Ecto neural progenitor cell (in vitro differentiated cells): ENCODE results near the gene ADAMTS14.
"Not testable (repeated sequence)": the region's sequence is repeated elsewhere in the genome, so short reads cannot be mapped to it uniquely, and the experiment has no call there.

Source experiments
- DNase-seq: peaks from one replicate; pipeline ENCODE4 v3.0.0-alpha.2; 2018; ENCODE audit warnings: low spot score

Gene ADAMTS14, protein sequence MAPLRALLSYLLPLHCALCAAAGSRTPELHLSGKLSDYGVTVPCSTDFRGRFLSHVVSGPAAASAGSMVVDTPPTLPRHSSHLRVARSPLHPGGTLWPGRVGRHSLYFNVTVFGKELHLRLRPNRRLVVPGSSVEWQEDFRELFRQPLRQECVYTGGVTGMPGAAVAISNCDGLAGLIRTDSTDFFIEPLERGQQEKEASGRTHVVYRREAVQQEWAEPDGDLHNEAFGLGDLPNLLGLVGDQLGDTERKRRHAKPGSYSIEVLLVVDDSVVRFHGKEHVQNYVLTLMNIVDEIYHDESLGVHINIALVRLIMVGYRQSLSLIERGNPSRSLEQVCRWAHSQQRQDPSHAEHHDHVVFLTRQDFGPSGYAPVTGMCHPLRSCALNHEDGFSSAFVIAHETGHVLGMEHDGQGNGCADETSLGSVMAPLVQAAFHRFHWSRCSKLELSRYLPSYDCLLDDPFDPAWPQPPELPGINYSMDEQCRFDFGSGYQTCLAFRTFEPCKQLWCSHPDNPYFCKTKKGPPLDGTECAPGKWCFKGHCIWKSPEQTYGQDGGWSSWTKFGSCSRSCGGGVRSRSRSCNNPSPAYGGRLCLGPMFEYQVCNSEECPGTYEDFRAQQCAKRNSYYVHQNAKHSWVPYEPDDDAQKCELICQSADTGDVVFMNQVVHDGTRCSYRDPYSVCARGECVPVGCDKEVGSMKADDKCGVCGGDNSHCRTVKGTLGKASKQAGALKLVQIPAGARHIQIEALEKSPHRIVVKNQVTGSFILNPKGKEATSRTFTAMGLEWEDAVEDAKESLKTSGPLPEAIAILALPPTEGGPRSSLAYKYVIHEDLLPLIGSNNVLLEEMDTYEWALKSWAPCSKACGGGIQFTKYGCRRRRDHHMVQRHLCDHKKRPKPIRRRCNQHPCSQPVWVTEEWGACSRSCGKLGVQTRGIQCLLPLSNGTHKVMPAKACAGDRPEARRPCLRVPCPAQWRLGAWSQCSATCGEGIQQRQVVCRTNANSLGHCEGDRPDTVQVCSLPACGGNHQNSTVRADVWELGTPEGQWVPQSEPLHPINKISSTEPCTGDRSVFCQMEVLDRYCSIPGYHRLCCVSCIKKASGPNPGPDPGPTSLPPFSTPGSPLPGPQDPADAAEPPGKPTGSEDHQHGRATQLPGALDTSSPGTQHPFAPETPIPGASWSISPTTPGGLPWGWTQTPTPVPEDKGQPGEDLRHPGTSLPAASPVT

GRCh38 chr10:70672165-70673042, at the start of gene ADAMTS14:
Gene ADAMTS14 (plus strand): TSS chr10:70672506. CDS start chr10:70672803, 297 bp downstream.
- peak; percentile 78 for DNase-seq

- no peak for DNase-seq
Observed at GRCh38 chr10:70622541-70622940, 49.8 kb upstream of the ADAMTS14 start.

DNA sequence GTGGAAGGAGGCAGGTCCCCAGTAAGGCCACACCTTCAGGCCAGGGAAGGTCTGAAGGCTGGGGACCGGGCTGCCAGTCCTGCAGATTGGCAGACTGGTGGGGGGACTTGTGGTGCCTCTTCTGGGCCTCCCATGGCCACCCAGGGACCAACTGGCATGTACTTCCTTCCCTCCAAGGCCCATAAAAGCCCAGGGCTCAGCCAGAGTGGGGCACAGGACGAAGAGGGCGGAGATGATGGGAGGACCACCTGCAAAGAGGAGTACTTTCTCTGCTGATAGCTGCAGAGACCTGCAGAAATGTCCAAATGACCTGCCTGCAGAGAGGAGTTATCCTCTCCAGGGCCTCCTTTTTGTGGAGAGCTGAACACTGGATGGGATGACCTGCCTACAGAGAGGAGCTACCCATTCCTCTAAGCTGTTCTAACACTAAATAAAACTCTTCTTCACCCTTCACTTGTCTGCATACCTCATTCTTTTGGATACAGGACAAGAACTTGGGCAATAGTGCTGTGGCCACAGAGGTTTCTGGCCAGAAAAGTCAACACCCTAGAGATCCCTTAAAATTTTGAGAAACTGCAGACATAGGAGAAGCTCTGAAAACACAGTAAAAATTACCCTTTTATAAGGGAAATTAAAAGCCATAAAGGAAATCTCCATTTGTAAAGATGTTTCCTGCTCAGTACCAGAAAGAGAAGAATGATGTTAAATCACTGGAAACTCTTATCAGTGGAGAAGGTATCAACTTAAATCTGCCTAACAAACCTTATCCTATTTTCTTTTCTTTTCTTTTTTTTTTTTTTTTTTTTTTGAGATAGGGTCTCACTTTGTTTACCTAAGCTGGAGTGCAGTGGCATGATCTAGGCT, 49.1 kb upstream of the ADAMTS14 start:
- DNase-seq: no peak

DNA sequence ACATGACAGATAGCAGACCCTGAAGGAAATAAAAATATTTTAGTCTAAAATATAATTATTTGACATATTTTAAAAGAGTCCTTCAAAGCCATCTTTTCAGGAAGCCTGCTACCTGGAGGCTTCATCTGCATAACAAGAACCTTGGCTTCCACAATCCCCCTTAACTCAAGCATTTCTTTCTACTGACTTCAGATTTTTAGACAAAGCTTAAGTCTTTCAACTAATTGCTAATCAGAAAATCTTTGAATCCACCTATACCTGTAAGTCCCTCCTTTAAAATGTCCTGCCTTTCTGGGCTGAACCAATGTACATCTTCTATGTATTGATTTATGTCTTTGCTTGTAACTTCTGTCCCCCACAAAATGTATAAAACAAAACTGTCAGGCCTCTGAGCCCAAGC, 46.2 kb upstream of the ADAMTS14 start:
- no peak for DNase-seq

DNA sequence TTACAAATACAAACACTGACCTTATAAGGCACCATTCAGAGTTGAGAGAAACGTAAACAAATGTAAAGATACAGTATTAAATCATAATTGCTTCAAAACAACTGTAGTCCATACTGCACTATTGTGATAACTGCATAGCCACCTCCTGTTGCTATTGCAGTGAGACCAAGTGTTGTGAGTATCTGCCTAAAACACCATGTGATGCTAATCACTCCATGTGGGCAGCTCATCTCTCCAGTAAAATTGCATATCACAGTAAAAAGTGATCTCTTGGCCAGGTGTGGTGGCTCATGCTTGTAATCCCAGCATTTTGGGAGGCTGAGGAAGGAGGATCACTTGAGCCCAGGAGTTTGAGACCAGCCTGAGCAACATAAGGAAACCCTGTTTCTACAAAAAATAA, 43.0 kb upstream of the ADAMTS14 start:
- DNase-seq: no peak

DNA sequence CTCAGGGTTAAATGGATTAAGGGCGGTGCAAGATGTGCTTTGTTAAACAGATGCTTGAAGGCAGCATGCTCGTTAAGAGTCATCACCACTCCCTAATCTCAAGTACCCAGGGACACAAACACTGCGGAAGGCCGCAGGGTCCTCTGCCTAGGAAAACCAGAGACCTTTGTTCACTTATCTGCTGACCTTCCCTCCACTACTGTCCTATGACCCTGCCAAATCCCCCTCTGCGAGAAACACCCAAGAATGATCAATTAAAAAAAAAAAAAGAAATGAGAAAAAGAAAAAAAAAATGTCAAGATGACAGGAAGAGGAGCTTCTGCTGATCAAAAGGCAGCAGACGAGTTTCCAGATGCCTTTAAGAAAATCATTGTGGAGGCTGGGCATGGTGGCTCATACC, 40.6 kb upstream of the ADAMTS14 start:
- not testable (repeated sequence) for DNase-seq

DNA sequence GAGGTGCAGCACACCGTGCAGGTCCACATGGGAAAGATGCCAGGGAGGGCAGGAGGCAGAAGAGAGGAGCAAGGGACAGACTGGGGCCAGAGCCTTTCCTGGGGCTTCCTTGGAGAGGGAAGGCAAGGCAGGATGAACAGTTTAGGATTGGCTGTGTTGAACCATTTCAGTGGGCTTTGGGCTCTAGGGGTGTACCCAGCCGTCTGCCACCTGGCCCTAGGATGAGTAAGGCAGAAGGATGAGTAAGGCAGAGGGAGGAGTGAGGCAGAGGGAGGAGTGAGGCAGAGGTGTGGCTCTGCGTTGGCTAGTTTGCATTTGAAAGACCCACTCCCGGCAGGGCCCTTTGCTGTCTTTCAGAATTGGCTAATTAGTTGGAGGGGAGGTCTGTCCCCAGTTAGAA, 38.3 kb upstream of the ADAMTS14 start:
- no peak for DNase-seq

DNA sequence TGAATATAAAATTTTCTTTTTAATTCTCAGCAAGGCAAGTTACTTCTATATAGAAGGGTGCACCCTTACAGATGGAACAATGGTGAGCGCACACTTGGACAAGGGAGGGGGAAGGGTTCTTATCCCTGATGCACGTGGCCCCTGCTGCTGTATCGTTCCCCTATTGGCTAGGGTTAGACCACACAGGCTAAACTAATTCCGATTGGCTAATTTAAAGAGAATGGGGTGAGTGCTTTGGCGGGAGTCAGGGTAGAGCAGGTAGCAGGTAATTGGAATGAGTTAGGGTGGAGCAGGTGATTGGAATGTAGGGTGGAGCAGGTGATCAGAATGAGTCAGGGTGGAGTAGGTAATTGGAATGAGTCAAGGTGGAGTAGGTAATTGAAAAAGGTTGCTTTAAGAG, 37.8 kb upstream of the ADAMTS14 start:
- not testable (repeated sequence) for DNase-seq

DNA sequence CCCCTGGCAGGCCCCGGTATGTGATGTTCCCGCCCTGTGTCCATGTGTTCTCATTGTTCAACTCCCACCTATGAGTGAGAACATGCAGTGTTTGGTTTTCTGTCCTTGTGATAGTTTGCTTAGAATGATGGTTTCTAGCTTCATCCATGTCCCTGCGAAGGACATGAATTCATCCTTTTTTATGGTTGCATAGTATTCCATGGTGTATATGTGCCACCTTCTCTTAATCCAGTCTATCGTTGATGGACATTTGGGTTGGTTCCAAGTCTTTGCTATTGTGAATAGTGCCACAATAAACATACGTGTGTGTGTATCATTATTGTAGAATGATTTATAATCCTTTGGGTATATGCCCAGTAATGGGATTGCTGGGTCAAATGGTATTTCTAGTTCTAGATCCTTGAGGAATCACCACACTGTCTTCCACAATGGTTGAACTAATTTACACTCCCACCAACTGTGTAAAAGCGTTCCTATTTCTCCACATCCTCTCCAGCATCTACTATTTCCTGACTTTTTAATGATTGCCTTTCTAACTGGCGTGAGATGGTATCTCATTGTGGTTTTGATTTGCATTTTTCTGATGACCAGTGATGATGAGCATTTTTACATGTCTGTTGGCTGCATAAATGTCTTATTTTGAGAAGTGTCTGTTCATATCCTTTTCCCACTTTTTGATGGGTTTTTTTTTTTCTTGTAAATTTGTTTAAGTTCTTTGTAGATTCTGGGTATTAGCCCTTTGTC, 32.5 kb upstream of the ADAMTS14 start:
- not testable (repeated sequence) for DNase-seq

- not testable (repeated sequence) for DNase-seq
Observed at GRCh38 chr10:70643272-70643671, 29.0 kb upstream of the ADAMTS14 start.

DNA sequence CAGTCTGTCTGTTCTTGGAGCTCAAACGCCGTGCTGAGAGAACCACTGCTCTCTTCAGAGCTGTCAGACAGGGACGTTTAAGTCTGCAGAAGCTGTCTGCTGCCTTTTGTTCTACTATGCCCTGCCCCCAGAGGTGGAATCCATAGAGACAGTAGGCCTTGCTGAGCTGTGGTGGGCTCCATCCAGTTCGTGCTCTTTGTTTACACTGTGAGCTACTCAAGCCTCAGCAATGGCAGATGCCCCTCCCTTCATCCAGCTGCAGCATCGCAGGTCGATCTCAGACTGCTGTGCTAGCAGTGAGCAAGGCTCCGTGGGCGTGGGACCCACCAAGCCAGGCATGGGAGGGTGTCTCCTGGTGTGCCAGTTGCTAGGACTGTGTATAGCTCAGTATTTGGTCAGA, 27.3 kb upstream of the ADAMTS14 start:
- DNase-seq: not testable (repeated sequence)

GRCh38 chr10:70647086-70647485, 25.2 kb upstream of the ADAMTS14 start:
- DNase-seq: no peak

GRCh38 chr10:70648427-70648826, 23.9 kb upstream of the ADAMTS14 start:
- no peak for DNase-seq

DNA sequence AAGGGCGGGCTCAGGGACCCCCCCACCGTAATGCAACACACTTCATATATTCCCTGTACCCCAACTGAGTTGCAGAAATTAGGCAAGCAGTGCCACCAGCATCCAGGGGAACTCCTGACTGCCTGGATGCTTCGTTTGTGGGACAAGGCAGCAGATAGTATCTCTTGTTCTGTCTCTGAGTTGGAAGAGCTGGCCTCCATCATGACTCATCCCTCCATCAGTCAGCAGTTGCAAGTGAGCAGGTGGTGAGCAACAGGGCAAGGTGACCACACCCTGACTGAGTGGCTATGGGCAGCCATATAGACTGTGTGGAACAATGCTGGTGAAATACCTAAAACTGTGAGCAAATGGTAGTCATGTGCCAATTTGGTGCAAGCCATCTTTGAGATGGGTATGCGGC, 22.8 kb upstream of the ADAMTS14 start:
- DNase-seq: no peak

DNA sequence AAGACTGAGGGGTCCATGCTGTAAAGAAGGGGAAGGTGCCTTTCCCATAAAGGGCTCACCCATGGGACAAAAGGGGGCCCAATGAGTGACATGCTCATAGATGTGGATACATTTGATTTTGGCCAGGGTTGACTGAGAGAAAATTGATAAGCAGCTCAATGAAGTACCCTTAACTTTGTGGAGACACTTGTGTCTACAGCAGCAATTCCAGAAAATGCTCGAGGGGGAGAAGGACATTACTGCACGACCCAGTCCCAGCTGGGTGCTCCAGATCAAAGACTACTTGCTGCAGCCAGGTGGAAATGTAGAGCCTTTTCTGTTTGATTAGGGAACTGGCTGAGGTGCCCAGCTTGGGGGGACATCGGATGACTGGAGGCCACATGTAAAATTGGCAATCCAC, 22.2 kb upstream of the ADAMTS14 start:
- no peak for DNase-seq

DNA sequence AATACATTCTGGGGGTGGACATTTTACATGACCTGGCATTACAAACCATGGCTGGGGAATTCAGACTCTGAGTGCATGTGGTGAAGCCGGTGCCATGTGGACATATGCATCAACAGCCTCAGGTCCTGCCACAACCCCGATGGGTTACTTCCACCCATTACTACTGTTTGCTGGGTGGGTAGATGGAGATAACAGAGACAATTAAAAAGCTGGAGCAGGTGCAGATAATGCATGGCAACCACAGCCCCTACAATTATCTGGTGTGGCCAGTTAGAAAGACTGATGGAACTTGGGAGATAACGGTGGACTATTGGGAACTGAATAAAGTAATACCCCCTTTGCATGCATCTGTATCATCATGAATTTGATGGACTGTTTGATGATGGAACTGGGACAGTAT, 21.6 kb upstream of the ADAMTS14 start:
- no peak for DNase-seq

GRCh38 chr10:70651661-70652060, 20.6 kb upstream of the ADAMTS14 start:
- DNase-seq: no peak

GRCh38 chr10:70652761-70653657, 19.3 kb upstream of the ADAMTS14 start:
- DNase-seq: no peak

- DNase-seq: no peak
Observed at GRCh38 chr10:70655316-70655715, 17.0 kb upstream of the ADAMTS14 start.
